GM13976 (cell line): ENCODE data around the gene SRP14.
"Not testable (repeated sequence)": the region's sequence is repeated elsewhere in the genome, so short reads cannot be mapped to it uniquely, and the experiment has no call there.

Source experiments
- DNase-seq: peaks from one replicate; pipeline ENCODE4 v3.0.0; 2012; ENCODE audit warnings: low spot score
- CTCF ChIP-seq: IDR thresholded peaks from 2 replicates; pipeline ENCODE4 v1.5.1; 2012; ENCODE audit warnings: borderline replicate concordance, mild to moderate bottlenecking; ENCODE audit not compliant: insufficient read depth; ENCODE audit errors: extremely low read depth, missing control alignments, control extremely low read depth
- in situ Hi-C: fragments of 300-500 bp; cut with MboI; formaldehyde crosslinking; loops from one replicate; pipeline ENCODE4 v1.12.0; 2022; ENCODE audit warnings: low sequenced_read_pairs, mixed read lengths, inconsistent platforms; ENCODE audit not compliant: unreplicated experiment

Gene SRP14

GRCh38 chr15:40081691-40082194 lies 42.8 kb upstream of the SRP14 start:
- no peak for TF ChIP-seq CTCF
- in situ Hi-C loops: no loop called here
- no peak for DNase-seq

GRCh38 chr15:40080847-40081246 lies 41.9 kb upstream of the SRP14 start:
- TF ChIP-seq CTCF: no peak
- in situ Hi-C loops: no loop called here

GRCh38 chr15:40080104-40080503 lies 41.1 kb upstream of the SRP14 start:
- no peak for DNase-seq
- TF ChIP-seq CTCF: no peak
- in situ Hi-C loops: no loop called here

More at GRCh38 chr15:40080847-40081246, 41.9 kb upstream of the SRP14 start:
- no peak for DNase-seq

- DNase-seq: no peak
- no peak for TF ChIP-seq CTCF
- in situ Hi-C loops: no loop called here
These were observed 40.5 kb upstream of the SRP14 start for GRCh38 chr15:40079456-40079855.

DNA sequence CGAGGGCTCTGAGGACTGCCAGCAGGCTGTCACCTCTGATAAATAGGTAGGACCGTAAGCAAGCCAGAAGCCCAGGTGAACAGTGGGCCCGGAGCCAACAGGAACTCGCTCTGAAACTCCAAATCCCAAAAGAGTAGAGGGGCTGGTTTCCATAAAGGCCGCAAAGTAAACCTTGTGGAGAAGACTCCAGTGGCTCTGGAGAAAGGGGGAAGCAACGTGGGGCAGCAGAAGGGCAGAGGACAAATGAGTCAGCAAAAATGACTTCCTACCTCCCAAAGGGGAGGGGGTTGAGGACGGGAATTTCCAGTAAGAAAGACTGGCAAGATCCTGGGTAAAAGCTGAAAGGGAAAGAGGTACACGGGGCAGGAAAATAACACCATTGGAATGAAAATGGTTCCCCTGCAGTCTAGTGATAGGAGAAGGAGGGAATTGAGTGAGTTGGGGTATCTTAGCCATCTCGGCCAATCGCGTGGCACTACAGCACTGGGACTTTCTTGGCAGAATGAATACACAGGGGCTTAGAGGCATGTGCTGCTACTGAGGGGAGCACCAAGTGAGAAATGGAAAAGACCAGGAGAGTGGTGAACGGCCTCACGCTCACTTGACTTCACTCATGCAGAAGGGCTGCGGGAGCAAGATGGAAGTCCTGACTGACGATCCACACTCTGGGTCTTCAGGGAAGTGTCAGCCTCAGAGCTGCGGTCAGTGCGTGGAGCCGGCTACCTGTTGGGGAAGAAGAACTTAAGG lies 36.5 kb upstream of the SRP14 start:
- TF ChIP-seq CTCF: no peak
- in situ Hi-C loops: no loop called here
- no peak for DNase-seq

- in situ Hi-C loops, DNase-seq: not testable (repeated sequence)
These were observed 35.7 kb upstream of the SRP14 start for GRCh38 chr15:40074656-40075055.

- in situ Hi-C loops, DNase-seq: not testable (repeated sequence)
These were observed 34.9 kb upstream of the SRP14 start for GRCh38 chr15:40073716-40074490.
